Measurements from ENCODE around the gene TMEM63C.

GRCh38 chr14:77296906-77297305 lies 115.3 kb downstream of the TMEM63C start:
- no peak for TF ChIP-seq POLR2AphosphoS5 (IDR thresholded peaks at IDR 0.05; ENCODE audit: low read depth, low read length)
- no peak for TF ChIP-seq POLR2A (IDR thresholded peaks at IDR 0.05; ENCODE audit: low read depth, low read length)
- no peak for TF ChIP-seq TAF1 (IDR thresholded peaks at IDR 0.05; ENCODE audit: borderline replicate concordance, low read depth, low read length)
